HepG2 (cell line): ENCODE results near the gene SPTAN1. TPM values are rescaled to one million over a fixed set of nuclear protein-coding genes. Genes with fewer than 3 reads are reported as not detected.

Experiments used
- AGO2 ChIP-seq: fragments of 200-400 bp; formaldehyde crosslinking; optimal IDR thresholded peaks from 2 replicates; pipeline ENCODE3; 2017; ENCODE audit warnings: mild to moderate bottlenecking, low read depth, low read length, moderate library complexity
- BORCS8-MEF2B ChIP-seq: sonication (generic); formaldehyde crosslinking; IDR thresholded peaks from 2 replicates; pipeline ENCODE4 v1.8.0; 2022; ENCODE audit warnings: mild to moderate bottlenecking, missing genetic modification reagents
- FOXK1 ChIP-seq: sonication (generic); formaldehyde crosslinking; IDR thresholded peaks from 2 replicates; pipeline ENCODE4 v1.4.0; 2020; ENCODE audit warnings: low read depth, missing genetic modification reagents, borderline replicate concordance
- KAT2B ChIP-seq: fragments of 150-350 bp; IDR thresholded peaks from 2 replicates; pipeline ENCODE4 v1.6.1; 2014; ENCODE audit warnings: low read depth, low read length, borderline replicate concordance
- KDM6A ChIP-seq: IDR thresholded peaks from 2 replicates; pipeline ENCODE4 v1.6.1; 2016; ENCODE audit warnings: low read depth
- NR2F1 ChIP-seq, 2 experiments: fragments of 450-650 bp in 1 of 2; formaldehyde crosslinking in 1 of 2; IDR thresholded peaks; 2 replicates each; pipeline versions ENCODE4 v1.5.0 to v1.6.1; 2016 to 2020; ENCODE audit warnings: mild to moderate bottlenecking in 1 of 2, missing compliant biosample characterization in 1 of 2, missing genetic modification reagents in 1 of 2, moderate library complexity in 1 of 2
- SOX13 ChIP-seq, 3 experiments: fragments of 450-650 bp in 1 of 3; sonication (generic) in 1 of 3; formaldehyde crosslinking in 1 of 3; IDR thresholded peaks in 2 of 3; conservative IDR thresholded peaks in 1 of 3; 2 replicates each; pipeline versions ENCODE4 v1.5.0 to v1.6.1; 2016 to 2020; ENCODE audit warnings: antibody characterized with exemption in 1 of 3, mild to moderate bottlenecking in 1 of 3, missing compliant biosample characterization in 1 of 3, missing genetic modification reagents in 1 of 3, moderate library complexity in 1 of 3
- SP2 ChIP-seq: sonication (generic); formaldehyde crosslinking; IDR thresholded peaks from 2 replicates; pipeline ENCODE4 v1.5.1; 2020; ENCODE audit warnings: mild to moderate bottlenecking, missing genetic modification reagents
- ZNF136 ChIP-seq: sonication (generic); formaldehyde crosslinking; IDR thresholded peaks from 2 replicates; pipeline ENCODE4 v1.8.1; 2022; ENCODE audit warnings: low read depth, mild to moderate bottlenecking, moderate library complexity, missing genetic modification reagents
- ZNF276 ChIP-seq: sonication (generic); formaldehyde crosslinking; IDR thresholded peaks from 2 replicates; pipeline ENCODE4 v1.4.0; 2020; ENCODE audit warnings: mild to moderate bottlenecking, low read depth, missing genetic modification reagents
- ZNF326 ChIP-seq: sonication (generic); formaldehyde crosslinking; IDR thresholded peaks from 2 replicates; pipeline ENCODE4 v1.4.0; 2020; ENCODE audit warnings: missing genetic modification reagents, borderline replicate concordance
- ZNF503 ChIP-seq: sonication (generic); formaldehyde crosslinking; IDR thresholded peaks from 2 replicates; pipeline ENCODE4 v1.4.0; 2020; ENCODE audit warnings: missing genetic modification reagents
- polyA plus RNA-seq, 8 experiments: library from polyadenylated mRNA; depleted of rRNA in 3 of 8; stranded (reverse) in 7 of 8; unstranded in 1 of 8; fragments of >200 nt; fragmentation: Illumina TruSeq in 4 of 8; extraction: Trizol in 4 of 8; gene quantifications; 2 replicates each; pipeline versions ENCODE4 v1.2.1 to v1.2.3, GENCODE V29; 2011 to 2016; ENCODE audit warnings: low read depth in 4 of 8, missing spikeins in 1 of 8, mixed read lengths in 1 of 8; ENCODE audit not compliant: insufficient read depth in 1 of 8
- total RNA-seq, 5 experiments: library from RNA; depleted of rRNA; stranded (reverse); fragments of >200 nt; fragmentation: Illumina TruSeq; extraction: Trizol; gene quantifications; 2 replicates each; pipeline ENCODE4 v1.2.3, GENCODE V29; 2016; ENCODE audit warnings: low read depth in 1 of 5
- TF ChIP-seq, protein P1 (sequence below): sonication (generic); formaldehyde crosslinking; IDR thresholded peaks from 2 replicates; pipeline ENCODE4 v1.8.1; 2022; ENCODE audit warnings: mild to moderate bottlenecking, missing genetic modification reagents
- TF ChIP-seq, protein P2 (sequence below): sonication (generic); formaldehyde crosslinking; IDR thresholded peaks from 2 replicates; pipeline ENCODE4 v1.4.0; 2020; ENCODE audit warnings: low read depth, missing genetic modification reagents
- TF ChIP-seq, protein P3 (sequence below): conservative IDR thresholded peaks from 2 replicates; pipeline ENCODE4 v1.6.1; 2018; ENCODE audit warnings: missing genetic modification reagents

SPTAN1 gene
- total and polyA plus RNA-seq, 2 of the 13 experiments (the other 11 are each of a cell fraction or from before 2014, with no cell fraction given), result 106 to 111 TPM

- TF ChIP-seq, protein P1, sequence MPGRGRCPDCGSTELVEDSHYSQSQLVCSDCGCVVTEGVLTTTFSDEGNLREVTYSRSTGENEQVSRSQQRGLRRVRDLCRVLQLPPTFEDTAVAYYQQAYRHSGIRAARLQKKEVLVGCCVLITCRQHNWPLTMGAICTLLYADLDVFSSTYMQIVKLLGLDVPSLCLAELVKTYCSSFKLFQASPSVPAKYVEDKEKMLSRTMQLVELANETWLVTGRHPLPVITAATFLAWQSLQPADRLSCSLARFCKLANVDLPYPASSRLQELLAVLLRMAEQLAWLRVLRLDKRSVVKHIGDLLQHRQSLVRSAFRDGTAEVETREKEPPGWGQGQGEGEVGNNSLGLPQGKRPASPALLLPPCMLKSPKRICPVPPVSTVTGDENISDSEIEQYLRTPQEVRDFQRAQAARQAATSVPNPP (CRISPR knock-in tag), result no peak; the same call in 1 of the 2 replicates
- TF ChIP-seq SOX13 (IDR thresholded peaks at IDR 0.05), result no peak; the same call in 1 of the 2 replicates
- peak in 1 of 2 experiments; percentile 42; a peak in 2 of 4 replicates for TF ChIP-seq SOX13 (CRISPR knock-in tag; conservative IDR thresholded peaks at IDR 0.05 in 1 of 2, IDR thresholded peaks at IDR 0.05 in 1 of 2)
- TF ChIP-seq ZNF503, result peak; percentile 56; the same call in 1 of the 2 replicates
- TF ChIP-seq KDM6A, result no peak
- no peak for TF ChIP-seq KAT2B
- no peak for TF ChIP-seq ZNF326 (CRISPR knock-in tag)
- peak; percentile 47; the same call in 1 of the 2 replicates for TF ChIP-seq BORCS8-MEF2B (CRISPR knock-in tag)
- peak; percentile 81 for TF ChIP-seq AGO2
- 0 out of 2 replicates have a peak, but pooled peaks have one; percentile 61 for TF ChIP-seq ZNF276 (CRISPR knock-in tag)
- TF ChIP-seq SP2 (CRISPR knock-in tag), result peak; percentile 54
- TF ChIP-seq, protein P2, sequence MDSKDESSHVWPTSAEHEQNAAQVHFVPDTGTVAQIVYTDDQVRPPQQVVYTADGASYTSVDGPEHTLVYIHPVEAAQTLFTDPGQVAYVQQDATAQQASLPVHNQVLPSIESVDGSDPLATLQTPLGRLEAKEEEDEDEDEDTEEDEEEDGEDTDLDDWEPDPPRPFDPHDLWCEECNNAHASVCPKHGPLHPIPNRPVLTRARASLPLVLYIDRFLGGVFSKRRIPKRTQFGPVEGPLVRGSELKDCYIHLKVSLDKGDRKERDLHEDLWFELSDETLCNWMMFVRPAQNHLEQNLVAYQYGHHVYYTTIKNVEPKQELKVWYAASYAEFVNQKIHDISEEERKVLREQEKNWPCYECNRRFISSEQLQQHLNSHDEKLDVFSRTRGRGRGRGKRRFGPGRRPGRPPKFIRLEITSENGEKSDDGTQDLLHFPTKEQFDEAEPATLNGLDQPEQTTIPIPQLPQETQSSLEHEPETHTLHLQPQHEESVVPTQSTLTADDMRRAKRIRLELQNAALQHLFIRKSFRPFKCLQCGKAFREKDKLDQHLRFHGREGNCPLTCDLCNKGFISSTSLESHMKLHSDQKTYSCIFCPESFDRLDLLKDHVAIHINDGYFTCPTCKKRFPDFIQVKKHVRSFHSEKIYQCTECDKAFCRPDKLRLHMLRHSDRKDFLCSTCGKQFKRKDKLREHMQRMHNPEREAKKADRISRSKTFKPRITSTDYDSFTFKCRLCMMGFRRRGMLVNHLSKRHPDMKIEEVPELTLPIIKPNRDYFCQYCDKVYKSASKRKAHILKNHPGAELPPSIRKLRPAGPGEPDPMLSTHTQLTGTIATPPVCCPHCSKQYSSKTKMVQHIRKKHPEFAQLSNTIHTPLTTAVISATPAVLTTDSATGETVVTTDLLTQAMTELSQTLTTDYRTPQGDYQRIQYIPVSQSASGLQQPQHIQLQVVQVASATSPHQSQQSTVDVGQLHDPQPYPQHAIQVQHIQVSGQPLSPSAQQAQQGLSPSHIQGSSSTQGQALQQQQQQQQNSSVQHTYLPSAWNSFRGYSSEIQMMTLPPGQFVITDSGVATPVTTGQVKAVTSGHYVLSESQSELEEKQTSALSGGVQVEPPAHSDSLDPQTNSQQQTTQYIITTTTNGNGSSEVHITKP (CRISPR knock-in tag), result 0 out of 2 replicates have a peak, but pooled peaks have one; percentile 39
- TF ChIP-seq, protein P3, sequence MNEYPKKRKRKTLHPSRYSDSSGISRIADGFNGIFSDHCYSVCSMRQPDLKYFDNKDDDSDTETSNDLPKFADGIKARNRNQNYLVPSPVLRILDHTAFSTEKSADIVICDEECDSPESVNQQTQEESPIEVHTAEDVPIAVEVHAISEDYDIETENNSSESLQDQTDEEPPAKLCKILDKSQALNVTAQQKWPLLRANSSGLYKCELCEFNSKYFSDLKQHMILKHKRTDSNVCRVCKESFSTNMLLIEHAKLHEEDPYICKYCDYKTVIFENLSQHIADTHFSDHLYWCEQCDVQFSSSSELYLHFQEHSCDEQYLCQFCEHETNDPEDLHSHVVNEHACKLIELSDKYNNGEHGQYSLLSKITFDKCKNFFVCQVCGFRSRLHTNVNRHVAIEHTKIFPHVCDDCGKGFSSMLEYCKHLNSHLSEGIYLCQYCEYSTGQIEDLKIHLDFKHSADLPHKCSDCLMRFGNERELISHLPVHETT (CRISPR knock-in tag), result peak; percentile 65; the same call in 1 of the 2 replicates
- TF ChIP-seq ZNF136 (CRISPR knock-in tag), result no peak
- peak; percentile 67; the same call in 1 of the 2 replicates for TF ChIP-seq FOXK1 (CRISPR knock-in tag)
- TF ChIP-seq NR2F1 (CRISPR knock-in tag; IDR thresholded peaks at IDR 0.05), result no peak
These were observed 47.6 kb upstream of the SPTAN1 start, which contains the start of gene GLE1 (continued) for GRCh38 chr9:128504485-128505413.
